Measurements from ENCODE around the gene MIEN1.
A peak's percentile ranks its signal among the peaks of the same experiment; 100 is the strongest.
"Not testable (repeated sequence)": the region's sequence is repeated elsewhere in the genome, so short reads cannot be mapped to it uniquely, and the experiment has no call there.

Gene MIEN1

GRCh38 chr17:39700148-39700987 is 30.0 kb downstream of the MIEN1 start:
- TF ChIP-seq, protein P1, sequence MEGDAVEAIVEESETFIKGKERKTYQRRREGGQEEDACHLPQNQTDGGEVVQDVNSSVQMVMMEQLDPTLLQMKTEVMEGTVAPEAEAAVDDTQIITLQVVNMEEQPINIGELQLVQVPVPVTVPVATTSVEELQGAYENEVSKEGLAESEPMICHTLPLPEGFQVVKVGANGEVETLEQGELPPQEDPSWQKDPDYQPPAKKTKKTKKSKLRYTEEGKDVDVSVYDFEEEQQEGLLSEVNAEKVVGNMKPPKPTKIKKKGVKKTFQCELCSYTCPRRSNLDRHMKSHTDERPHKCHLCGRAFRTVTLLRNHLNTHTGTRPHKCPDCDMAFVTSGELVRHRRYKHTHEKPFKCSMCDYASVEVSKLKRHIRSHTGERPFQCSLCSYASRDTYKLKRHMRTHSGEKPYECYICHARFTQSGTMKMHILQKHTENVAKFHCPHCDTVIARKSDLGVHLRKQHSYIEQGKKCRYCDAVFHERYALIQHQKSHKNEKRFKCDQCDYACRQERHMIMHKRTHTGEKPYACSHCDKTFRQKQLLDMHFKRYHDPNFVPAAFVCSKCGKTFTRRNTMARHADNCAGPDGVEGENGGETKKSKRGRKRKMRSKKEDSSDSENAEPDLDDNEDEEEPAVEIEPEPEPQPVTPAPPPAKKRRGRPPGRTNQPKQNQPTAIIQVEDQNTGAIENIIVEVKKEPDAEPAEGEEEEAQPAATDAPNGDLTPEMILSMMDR (conservative IDR thresholded peaks at IDR 0.05; ENCODE audit: low read depth): no peak
- POLR2A ChIA-PET (ENCODE audit: low non-redundant PET): interaction anchor here (0.6 to 1.3 kb wide), 4 partner anchors 12 to 205 kb away, joined by 3 to 10 read pairs (median 4); partner anchors contain the start of gene PGAP3

DNA sequence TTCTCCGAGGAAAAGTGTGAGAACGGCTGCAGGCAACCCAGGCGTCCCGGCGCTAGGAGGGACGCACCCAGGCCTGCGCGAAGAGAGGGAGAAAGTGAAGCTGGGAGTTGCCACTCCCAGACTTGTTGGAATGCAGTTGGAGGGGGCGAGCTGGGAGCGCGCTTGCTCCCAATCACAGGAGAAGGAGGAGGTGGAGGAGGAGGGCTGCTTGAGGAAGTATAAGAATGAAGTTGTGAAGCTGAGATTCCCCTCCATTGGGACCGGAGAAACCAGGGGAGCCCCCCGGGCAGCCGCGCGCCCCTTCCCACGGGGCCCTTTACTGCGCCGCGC is 30.5 kb downstream of the MIEN1 start, which contains the start of gene ERBB2:
Gene ERBB2, plus strand, starts transcription at position 247 of the 330 bp plus-strand sequence. CDS start 175 bp downstream, outside the sequence.
- ChIA-PET CTCF (interaction anchor here (0.8 to 1.6 kb wide), 5 partner anchors 11 to 78 kb away, joined by 3 to 4 read pairs (median 3); partner anchors contain the start of gene MIEN1), POLR2A (ENCODE audit: low non-redundant PET) (interaction anchor here (0.6 to 1.3 kb wide), 6 partner anchors 11 to 205 kb away, joined by 3 to 10 read pairs (median 4); partner anchors contain the start of genes MIEN1 and PGAP3)
- TF ChIP-seq, protein P1 (conservative IDR thresholded peaks at IDR 0.05; ENCODE audit: low read depth): no peak
- peak within 1 kb of the TSS; percentile 75 for H3K27ac ChIP-seq
- peak; percentile 87 for DNase-seq (ENCODE audit: low spot score)

More at GRCh38 chr17:39700148-39700987, 30.0 kb downstream of the MIEN1 start:
- CTCF ChIA-PET: interaction anchor here (0.8 to 1.6 kb wide), 5 partner anchors 29 to 79 kb away, joined by 3 to 4 read pairs (median 3); partner anchors contain the start of genes MIEN1 and PNMT
- peak overlapping the region; percentile 75 for H3K27ac ChIP-seq
- peak; percentile 41 for DNase-seq (ENCODE audit: low spot score)

GRCh38 chr17:39699157-39699817 is 31.0 kb downstream of the MIEN1 start:
- CTCF ChIA-PET: interaction anchor here (0.8 to 1.3 kb wide), 4 partner anchors 10 to 78 kb away, joined by 3 to 4 read pairs (median 4); partner anchors contain the start of gene MIEN1
- DNase-seq (ENCODE audit: low spot score): not testable (repeated sequence)
- POLR2A ChIA-PET (ENCODE audit: low non-redundant PET): interaction anchor here (0.6 to 1.3 kb wide), 7 partner anchors 11 to 828 kb away, joined by 3 to 10 read pairs (median 4); partner anchors contain the start of genes MIEN1 and PGAP3
- H3K27ac ChIP-seq: peak overlapping the region; percentile 75

GRCh38 chr17:39697961-39698360 is 32.4 kb downstream of the MIEN1 start:
- CTCF ChIA-PET: interaction anchor here (0.6 kb wide), 1 partner anchor 701 kb away, joined by 6 read pairs; no protein-coding TSS in a partner anchor
- TF ChIP-seq, protein P1 (conservative IDR thresholded peaks at IDR 0.05; ENCODE audit: low read depth): no peak
- DNase-seq (ENCODE audit: low spot score): no peak
- no peak overlapping the region for H3K27ac ChIP-seq
- POLR2A ChIA-PET (ENCODE audit: low non-redundant PET): no interaction called here

DNA sequence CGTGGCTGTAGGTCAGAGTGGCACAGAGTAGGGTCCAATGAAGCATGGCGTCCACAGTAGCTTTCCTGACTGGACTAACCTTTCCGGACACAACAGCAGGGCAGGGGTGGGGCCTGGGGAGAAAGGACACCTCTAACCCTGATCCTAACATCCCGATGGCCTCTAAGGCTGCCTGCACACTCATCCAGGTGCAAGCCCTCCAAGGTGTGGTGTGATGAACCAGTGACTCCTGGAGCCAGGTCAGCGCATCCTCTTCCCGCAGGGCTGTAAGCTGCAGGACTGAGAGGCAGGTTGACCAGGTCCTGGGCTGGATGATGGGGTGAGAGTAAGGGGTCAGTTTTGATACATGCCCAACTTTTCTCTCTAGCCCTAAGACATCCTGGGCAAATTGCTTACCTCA is 33.6 kb downstream of the MIEN1 start:
- TF ChIP-seq, protein P1 (conservative IDR thresholded peaks at IDR 0.05; ENCODE audit: low read depth): no peak
- ChIA-PET POLR2A (ENCODE audit: low non-redundant PET) (no interaction called here), CTCF (no interaction called here)
- H3K27ac ChIP-seq: no peak overlapping the region
- DNase-seq (ENCODE audit: low spot score): no peak

GRCh38 chr17:39695089-39695474 is 35.2 kb downstream of the MIEN1 start:
- ChIA-PET POLR2A (ENCODE audit: low non-redundant PET) (interaction anchor here (0.5 to 0.7 kb wide), 2 partner anchors 44 to 49 kb away, joined by 3 to 7 read pairs; no protein-coding TSS in a partner anchor), CTCF (interaction anchor here (0.6 to 0.8 kb wide), 2 partner anchors 19 to 34 kb away, joined by 3 to 5 read pairs; no protein-coding TSS in a partner anchor)
- no peak for DNase-seq (ENCODE audit: low spot score)
- TF ChIP-seq, protein P1 (conservative IDR thresholded peaks at IDR 0.05; ENCODE audit: low read depth): no peak
- no peak overlapping the region; the same call in 1 of the 2 replicates for H3K27ac ChIP-seq

All from RWPE1 (cell line).